ENCODE data around the gene FILIP1L.

DNA sequence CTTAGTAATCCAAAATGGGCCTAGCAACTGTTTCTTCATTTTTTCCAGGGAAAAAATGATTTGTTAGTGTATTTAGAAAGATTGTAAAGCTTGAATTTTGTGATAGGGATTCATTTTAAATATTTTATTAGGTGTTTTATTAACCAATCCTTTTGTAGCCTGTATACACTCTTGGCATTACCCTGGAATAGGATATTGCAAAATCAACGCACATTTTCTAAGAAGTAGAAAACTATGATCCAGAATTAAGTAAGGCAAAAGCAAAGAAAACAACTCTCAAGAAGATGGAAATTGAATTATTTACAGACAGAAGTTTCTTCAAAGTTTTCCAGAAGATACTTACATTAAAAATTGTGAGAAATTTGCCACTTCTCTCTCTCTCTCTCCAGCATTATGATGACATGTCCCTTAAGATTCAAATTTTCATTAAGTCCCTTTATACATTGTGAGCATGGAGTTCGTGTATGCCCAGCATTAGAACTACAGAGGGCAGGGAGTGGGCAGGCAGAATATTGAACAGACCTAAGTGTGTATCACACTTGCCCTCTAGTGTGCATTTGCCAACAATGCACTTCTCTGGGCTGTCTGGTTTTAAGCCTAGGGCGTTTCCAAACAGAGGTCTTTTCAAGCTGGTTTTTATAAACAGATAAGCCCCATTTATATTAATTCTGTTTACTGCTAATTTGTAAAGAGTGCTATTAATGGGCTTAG lies 325.1 kb downstream of the FILIP1L start:
- TF ChIP-seq, protein P1, sequence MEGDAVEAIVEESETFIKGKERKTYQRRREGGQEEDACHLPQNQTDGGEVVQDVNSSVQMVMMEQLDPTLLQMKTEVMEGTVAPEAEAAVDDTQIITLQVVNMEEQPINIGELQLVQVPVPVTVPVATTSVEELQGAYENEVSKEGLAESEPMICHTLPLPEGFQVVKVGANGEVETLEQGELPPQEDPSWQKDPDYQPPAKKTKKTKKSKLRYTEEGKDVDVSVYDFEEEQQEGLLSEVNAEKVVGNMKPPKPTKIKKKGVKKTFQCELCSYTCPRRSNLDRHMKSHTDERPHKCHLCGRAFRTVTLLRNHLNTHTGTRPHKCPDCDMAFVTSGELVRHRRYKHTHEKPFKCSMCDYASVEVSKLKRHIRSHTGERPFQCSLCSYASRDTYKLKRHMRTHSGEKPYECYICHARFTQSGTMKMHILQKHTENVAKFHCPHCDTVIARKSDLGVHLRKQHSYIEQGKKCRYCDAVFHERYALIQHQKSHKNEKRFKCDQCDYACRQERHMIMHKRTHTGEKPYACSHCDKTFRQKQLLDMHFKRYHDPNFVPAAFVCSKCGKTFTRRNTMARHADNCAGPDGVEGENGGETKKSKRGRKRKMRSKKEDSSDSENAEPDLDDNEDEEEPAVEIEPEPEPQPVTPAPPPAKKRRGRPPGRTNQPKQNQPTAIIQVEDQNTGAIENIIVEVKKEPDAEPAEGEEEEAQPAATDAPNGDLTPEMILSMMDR (conservative IDR thresholded peaks at IDR 0.05; ENCODE audit: low read length): peak; percentile 76
- no peak for TF ChIP-seq EZH2phosphoT487 (IDR thresholded peaks at IDR 0.05; ENCODE audit: borderline replicate concordance, low read depth, low read length)
